Kidney glomerular epithelial cell (primary cell): ENCODE measurements around the gene GABRP.
A peak's percentile ranks its signal among the peaks of the same experiment; 100 is the strongest.
"Not testable (repeated sequence)": the region's sequence is repeated elsewhere in the genome, so short reads cannot be mapped to it uniquely, and the experiment has no call there.

Experiments
- DNase-seq: peaks from one replicate; lab custom pipeline; 2025; lab: John Stamatoyannopoulos, UW

GABRP gene

GRCh38 chr5:170792878-170793277 is 9.4 kb downstream of the GABRP start:
- no peak for DNase-seq

- DNase-seq, result no peak
Observed at GRCh38 chr5:170795154-170795553, 11.6 kb downstream of the GABRP start.

GRCh38 chr5:170805666-170806065 is 22.1 kb downstream of the GABRP start:
- no peak for DNase-seq

GRCh38 chr5:170809551-170809950 is 26.0 kb downstream of the GABRP start:
- DNase-seq, result peak; percentile 23

GRCh38 chr5:170811719-170812118 is 28.2 kb downstream of the GABRP start:
- no peak for DNase-seq

- no peak for DNase-seq
Observed at GRCh38 chr5:170813231-170813630, 29.7 kb downstream of the GABRP start.

GRCh38 chr5:170817195-170817594 is 33.7 kb downstream of the GABRP start:
- DNase-seq, result no peak

GRCh38 chr5:170818232-170818631 is 34.7 kb downstream of the GABRP start:
- DNase-seq, result no peak

GRCh38 chr5:170819824-170820223 is 36.3 kb downstream of the GABRP start:
- no peak for DNase-seq

GRCh38 chr5:170821257-170821800 is 37.8 kb downstream of the GABRP start:
- DNase-seq, result no peak

GRCh38 chr5:170826117-170826516 is 42.6 kb downstream of the GABRP start:
- no peak for DNase-seq

GRCh38 chr5:170832241-170832640 is 48.7 kb downstream of the GABRP start:
- DNase-seq, result no peak

GRCh38 chr5:170833981-170834380 is 50.5 kb downstream of the GABRP start:
- DNase-seq, result not testable (repeated sequence)

- no peak for DNase-seq
Observed at GRCh38 chr5:170836226-170836625, 52.7 kb downstream of the GABRP start.

- DNase-seq, result no peak
Observed at GRCh38 chr5:170843870-170844269, 60.3 kb downstream of the GABRP start.

GRCh38 chr5:170844651-170845050 is 61.1 kb downstream of the GABRP start:
- DNase-seq, result no peak

- no peak for DNase-seq
Observed at GRCh38 chr5:170846416-170846815, 62.9 kb downstream of the GABRP start.

GRCh38 chr5:170846846-170847245 is 63.3 kb downstream of the GABRP start:
- no peak for DNase-seq

- DNase-seq, result no peak
Observed at GRCh38 chr5:170848033-170848432, 64.5 kb downstream of the GABRP start.

GRCh38 chr5:170849374-170849773 is 65.8 kb downstream of the GABRP start:
- no peak for DNase-seq

GRCh38 chr5:170854566-170854965 is 71.0 kb downstream of the GABRP start:
- no peak for DNase-seq

GRCh38 chr5:170857066-170857465 is 73.5 kb downstream of the GABRP start:
- DNase-seq, result no peak

- no peak for DNase-seq
Observed at GRCh38 chr5:170860415-170860814, 76.9 kb downstream of the GABRP start.

GRCh38 chr5:170860818-170861666 is 77.5 kb downstream of the GABRP start:
- DNase-seq, result no peak
